Measurements from ENCODE around the gene IL4.

IL4 gene

DNA sequence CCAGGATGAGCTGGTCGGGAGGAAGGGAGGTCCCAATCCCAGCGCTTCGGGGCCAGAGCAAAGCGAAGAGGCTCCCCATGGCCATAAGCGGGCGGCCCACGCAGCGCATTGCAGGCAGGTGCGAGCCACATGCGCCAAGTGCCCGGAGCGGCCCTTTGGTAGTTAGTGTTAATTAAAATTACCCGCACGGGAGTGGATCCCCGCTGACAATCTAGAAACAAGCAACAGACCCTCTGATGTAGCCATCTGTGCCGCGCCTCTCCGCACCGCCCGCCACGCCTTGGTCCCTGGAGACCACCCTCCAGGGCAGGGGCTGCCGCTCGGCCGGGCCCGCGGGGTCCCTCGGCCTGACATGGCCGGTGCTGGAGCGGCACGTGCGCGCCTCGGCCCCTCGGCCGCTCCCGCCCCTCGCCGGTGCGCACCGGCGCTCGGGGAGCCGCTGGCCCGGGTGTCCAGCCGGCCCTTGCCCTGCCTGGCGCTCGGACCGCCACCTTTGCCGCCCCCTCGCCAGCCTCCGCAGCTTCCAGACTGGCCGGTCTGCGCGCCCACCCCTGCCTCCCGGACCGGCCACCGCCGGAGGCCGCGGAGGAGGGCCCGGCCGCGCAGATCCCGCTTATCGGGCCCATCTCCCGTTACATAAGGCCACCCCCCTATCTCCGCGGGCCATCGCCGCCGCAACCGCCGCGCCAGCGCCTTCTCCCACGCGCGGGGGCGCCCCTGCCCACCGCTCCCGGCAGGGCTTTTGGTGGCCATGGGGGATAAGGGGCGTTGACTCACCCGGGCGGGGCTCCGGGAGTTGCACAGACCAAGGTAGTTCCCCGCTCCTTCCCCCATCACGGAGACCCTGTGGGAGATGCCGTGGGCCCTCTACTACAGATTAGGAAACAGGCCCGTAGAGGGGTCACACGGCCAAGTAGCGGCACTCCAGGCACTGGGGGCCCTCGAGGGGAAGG lies 17.7 kb upstream of the IL4 start:
- TF ChIP-seq, protein P1, sequence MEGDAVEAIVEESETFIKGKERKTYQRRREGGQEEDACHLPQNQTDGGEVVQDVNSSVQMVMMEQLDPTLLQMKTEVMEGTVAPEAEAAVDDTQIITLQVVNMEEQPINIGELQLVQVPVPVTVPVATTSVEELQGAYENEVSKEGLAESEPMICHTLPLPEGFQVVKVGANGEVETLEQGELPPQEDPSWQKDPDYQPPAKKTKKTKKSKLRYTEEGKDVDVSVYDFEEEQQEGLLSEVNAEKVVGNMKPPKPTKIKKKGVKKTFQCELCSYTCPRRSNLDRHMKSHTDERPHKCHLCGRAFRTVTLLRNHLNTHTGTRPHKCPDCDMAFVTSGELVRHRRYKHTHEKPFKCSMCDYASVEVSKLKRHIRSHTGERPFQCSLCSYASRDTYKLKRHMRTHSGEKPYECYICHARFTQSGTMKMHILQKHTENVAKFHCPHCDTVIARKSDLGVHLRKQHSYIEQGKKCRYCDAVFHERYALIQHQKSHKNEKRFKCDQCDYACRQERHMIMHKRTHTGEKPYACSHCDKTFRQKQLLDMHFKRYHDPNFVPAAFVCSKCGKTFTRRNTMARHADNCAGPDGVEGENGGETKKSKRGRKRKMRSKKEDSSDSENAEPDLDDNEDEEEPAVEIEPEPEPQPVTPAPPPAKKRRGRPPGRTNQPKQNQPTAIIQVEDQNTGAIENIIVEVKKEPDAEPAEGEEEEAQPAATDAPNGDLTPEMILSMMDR (IDR thresholded peaks at IDR 0.05; ENCODE audit: insufficient read depth, low read length, poor library complexity, severe bottlenecking), result peak; percentile 18
- DNase-seq (ENCODE audit: extremely low read depth, insufficient read length), result peak; percentile 58
- Histone ChIP-seq H3K4me3 (replicated peaks; ENCODE audit: low read depth, low read length) (peak overlapping the region; percentile 40), H3K27me3 (replicated peaks; ENCODE audit: control insufficient read depth, insufficient read depth, low read length) (no peaks in the 10 kb centered on the region), H3K36me3 (ENCODE audit: control insufficient read depth, insufficient read depth, low read length) (no peaks in the 10 kb centered on the region)

DNA sequence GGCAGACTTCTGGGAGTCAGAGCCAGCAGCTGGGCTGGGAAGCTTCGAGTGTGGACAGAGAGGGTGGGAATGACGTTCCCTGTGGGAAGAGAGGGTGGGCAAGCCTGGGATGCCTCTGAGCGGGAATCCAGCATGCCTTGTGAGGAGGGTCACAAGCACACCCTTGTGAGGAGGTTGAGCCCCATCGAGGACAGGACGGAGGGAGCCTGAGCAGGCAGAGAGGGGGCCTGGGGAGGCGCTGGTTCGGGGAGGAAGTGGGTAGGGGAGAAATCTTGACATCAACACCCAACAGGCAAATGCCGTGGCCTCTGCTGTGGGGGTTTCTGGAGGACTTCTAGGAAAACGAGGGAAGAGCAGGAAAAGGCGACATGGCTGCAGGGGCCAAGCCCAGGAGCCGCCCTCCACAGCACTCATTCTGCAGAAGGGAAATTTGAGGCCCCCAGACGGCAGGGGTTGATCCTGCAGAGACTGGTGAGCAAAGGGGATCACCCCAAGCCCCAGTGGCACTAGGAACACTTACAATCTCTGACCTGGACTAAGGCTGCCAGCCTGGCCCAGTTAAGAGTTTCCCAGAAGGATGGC lies 16.9 kb upstream of the IL4 start:
- no peak overlapping the region for H3K4me3 ChIP-seq (replicated peaks; ENCODE audit: low read depth, low read length)
- peak; percentile 26 for DNase-seq (ENCODE audit: extremely low read depth, insufficient read length)
- no peaks in the 10 kb centered on the region for H3K36me3 ChIP-seq (ENCODE audit: control insufficient read depth, insufficient read depth, low read length)
- TF ChIP-seq, protein P1 (IDR thresholded peaks at IDR 0.05; ENCODE audit: insufficient read depth, low read length, poor library complexity, severe bottlenecking), result no peak
- no peaks in the 10 kb centered on the region for H3K27me3 ChIP-seq (replicated peaks; ENCODE audit: control insufficient read depth, insufficient read depth, low read length)

GRCh38 chr5:132657676-132658380 lies 16.0 kb upstream of the IL4 start, which contains the start of gene IL13:
IL13 (plus strand) TSS chr5:132658173; CDS start chr5:132658187, 14 bp downstream.
- peak; percentile 25 for DNase-seq (ENCODE audit: extremely low read depth, insufficient read length)
- H3K36me3 ChIP-seq (ENCODE audit: control insufficient read depth, insufficient read depth, low read length), result no peaks in the 10 kb centered on the region
- no peaks in the 10 kb centered on the region for H3K27me3 ChIP-seq (replicated peaks; ENCODE audit: control insufficient read depth, insufficient read depth, low read length)
- no peak within 1 kb of the TSS for H3K4me3 ChIP-seq (replicated peaks; ENCODE audit: low read depth, low read length)
- TF ChIP-seq, protein P1 (IDR thresholded peaks at IDR 0.05; ENCODE audit: insufficient read depth, low read length, poor library complexity, severe bottlenecking), result no peak

- H3K4me3 ChIP-seq (replicated peaks; ENCODE audit: low read depth, low read length), result no peak overlapping the region
- TF ChIP-seq, protein P1 (IDR thresholded peaks at IDR 0.05; ENCODE audit: insufficient read depth, low read length, poor library complexity, severe bottlenecking), result no peak
- H3K36me3 ChIP-seq (ENCODE audit: control insufficient read depth, insufficient read depth, low read length), result no peaks in the 10 kb centered on the region
- no peak for DNase-seq (ENCODE audit: extremely low read depth, insufficient read length)
- H3K27me3 ChIP-seq (replicated peaks; ENCODE audit: control insufficient read depth, insufficient read depth, low read length), result no peaks in the 10 kb centered on the region
Measured at GRCh38 chr5:132658381-132659302, 15.1 kb upstream of the IL4 start.
